Posterior vena cava (tissue), 2 donors: ENCODE data around the gene PPARA. TPM values are rescaled to one million over a fixed set of nuclear protein-coding genes. Genes with fewer than 3 reads are reported as not detected.
"Not testable (repeated sequence)": the region's sequence is repeated elsewhere in the genome, so short reads cannot be mapped to it uniquely, and the experiment has no call there.

Experiments used
- DNase-seq: peaks from one replicate; pipeline ENCODE4 v3.0.0-alpha.2; 2020; ENCODE audit warnings: low spot score
- intact Hi-C, 2 donors: fragments of 100-400 bp; cut with DNase I; formaldehyde crosslinking; loops; one replicate each; pipeline versions ENCODE4 v1.14.1 to v1.14.2; 2022 to 2023
- total RNA-seq, 2 donors: library from RNA; stranded (reverse); fragmentation: NEBNext Ultra II Directional; extraction: Animal tissue kit (Norgen Biotek cat#: 25700); gene quantifications; one replicate each; pipeline ENCODE4 v1.2.1, GENCODE V29; 2021
- donor health status: DM: yes; HTN: yes; CAD: no.
- donor health status: DM: yes; HTN: yes; CAD: no.

PPARA gene
- total RNA-seq, 2 donors from 2014 or later, result 22.8 to 27.7 TPM

DNA sequence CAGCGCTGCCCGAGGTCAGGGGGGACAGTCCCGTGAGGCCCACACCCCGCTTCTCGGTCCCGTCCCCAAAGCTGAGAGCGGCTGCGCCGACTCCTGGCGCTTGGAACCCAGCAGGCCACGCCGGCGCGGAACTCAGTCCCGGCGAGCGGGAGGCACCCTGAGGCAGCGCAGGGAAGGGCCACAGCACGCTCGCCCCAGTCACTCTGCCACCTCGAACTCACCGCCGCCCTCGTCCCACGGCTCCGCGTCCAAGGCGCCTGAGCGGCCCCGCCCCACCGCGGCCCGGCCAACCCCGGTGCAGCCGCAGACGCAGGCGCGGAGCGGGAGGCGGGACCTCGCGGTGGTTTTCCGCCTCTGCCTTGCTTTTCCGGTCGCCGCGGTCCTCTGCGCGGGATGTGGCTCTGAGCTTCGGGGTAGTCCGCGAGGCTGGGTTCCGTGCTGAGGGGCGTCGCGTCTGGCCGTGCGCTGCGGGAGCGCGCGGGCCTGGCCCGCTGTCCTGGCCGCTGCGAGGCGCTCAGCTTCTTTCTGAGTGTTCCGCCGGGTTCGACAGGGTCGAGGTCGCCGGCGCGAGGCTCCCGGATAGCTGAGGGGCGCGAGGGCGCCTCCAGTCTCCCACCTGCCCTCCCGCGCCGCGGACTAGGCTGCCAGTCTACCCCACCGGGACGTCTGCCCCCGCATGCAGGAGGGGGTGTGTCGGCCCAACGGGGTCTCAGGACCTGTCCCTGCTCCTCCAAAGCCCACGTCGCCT is 99.9 kb downstream of the PPARA start, which contains the start of gene CDPF1:
TSS of gene CDPF1 (minus strand) at position 259 of the 748 bp plus-strand sequence. CDS start 2,009 bp downstream, outside the sequence.
- peak; percentile 97 for DNase-seq
- intact Hi-C loops, result no loop called here

- no peak for DNase-seq
- intact Hi-C loops, result loop anchor here in 1 of 2 donors (1.0 kb wide), 1 partner anchor 44 kb away; no protein-coding TSS in a partner anchor
These were observed 100.4 kb downstream of the PPARA start for GRCh38 chr22:46250783-46251125.

DNA sequence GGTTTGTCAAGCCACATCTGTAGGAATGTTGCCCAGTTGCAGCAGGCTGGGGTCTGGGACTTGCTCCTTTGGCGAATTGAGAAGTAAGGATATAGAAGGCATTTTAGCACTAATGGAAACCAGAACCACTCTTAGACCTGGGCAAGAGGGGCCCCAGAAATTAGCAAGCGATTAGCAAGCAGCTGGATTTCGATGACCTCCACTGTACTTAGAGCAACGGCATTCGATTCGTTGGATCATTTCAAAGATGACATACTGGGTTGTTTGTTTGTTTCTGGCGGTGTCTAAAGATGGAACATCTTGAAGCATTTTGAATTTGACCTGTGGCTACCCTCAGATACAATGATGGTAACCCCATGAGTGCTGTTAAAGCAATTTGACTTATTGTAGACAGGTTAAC is 100.9 kb downstream of the PPARA start:
- intact Hi-C loops, result loop anchor here in 1 of 2 donors (1.0 kb wide), 1 partner anchor 45 kb away; no protein-coding TSS in a partner anchor
- DNase-seq, result no peak

DNA sequence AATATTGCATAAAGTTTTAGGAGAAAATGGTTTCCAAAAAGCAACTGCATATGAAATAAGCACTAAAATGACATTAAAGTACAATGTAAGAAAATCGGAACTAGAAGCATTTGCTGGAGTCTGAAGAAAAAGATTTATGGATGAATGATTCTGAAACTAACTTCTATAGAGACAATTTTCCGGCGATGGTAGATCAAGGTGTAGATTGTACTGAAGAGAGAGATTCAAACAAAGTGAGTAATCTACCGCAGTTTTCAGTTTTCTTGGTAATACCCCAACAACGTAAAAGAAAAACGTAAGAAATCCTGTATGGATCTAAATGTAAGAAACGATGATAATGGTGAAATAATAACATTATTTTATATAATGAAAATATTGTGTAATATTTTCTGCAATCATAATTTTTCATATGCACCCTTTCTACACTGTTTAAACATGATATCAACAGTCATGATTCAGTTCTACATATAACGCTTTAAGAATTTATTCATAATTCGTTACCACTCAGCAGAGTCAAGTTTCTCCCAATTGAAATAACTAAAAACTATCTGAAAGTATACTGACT is 101.6 kb downstream of the PPARA start:
- DNase-seq, result no peak
- intact Hi-C loops, result loop anchor here in 1 of 2 donors (1.0 kb wide), 1 partner anchor 46 kb away; no protein-coding TSS in a partner anchor

DNA sequence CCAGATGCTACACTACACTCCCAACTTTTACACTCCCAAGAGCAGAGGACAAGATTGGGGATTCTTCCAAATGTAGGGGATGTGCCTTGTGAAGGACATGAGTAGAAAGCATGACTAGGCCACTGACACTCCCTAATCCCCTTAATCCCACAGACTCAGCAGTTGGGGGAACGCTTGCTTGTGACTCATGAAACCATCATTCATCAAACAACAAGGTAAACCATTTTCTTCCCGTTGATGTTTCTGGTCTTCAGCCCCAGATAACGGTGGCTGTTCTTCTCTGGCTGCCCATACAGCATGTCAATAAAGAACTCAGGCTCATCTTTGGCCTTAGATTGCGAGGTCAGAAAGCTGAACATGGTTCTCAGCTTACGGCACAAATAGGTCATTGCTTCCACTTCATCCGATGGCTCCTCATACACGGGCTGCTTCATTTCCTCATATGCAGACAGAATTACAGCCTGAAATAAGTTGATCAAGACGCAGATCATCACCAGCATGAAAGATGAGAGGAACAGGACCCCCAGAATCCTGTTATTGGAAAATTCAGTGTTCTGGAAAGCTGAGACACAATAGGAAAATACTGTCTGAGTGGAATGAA is 106.1 kb downstream of the PPARA start:
- DNase-seq, result no peak
- intact Hi-C loops, result no loop called here

DNA sequence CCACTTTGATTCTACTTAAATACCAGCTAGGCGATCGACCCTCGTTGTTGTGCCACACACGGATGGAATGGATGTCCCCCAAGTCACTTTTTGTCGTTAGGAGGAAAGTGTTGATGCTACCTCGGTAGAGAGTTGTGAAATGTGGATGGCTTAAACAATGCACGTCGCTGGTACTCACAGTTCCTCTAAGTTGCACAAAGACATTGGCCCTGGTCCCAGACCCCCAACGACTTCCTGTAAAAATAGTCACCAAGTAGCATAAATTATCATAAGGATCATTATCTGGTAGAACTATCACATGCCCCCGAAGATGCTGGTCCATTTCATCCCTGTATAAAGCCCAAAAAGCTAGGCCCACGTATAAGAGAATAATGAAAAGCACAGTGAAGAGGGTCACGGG is 109.0 kb downstream of the PPARA start:
- intact Hi-C loops, result loop anchor here in 1 of 2 donors (1.0 kb wide), 1 partner anchor 47 kb away; no protein-coding TSS in a partner anchor
- DNase-seq, result peak; percentile 84

DNA sequence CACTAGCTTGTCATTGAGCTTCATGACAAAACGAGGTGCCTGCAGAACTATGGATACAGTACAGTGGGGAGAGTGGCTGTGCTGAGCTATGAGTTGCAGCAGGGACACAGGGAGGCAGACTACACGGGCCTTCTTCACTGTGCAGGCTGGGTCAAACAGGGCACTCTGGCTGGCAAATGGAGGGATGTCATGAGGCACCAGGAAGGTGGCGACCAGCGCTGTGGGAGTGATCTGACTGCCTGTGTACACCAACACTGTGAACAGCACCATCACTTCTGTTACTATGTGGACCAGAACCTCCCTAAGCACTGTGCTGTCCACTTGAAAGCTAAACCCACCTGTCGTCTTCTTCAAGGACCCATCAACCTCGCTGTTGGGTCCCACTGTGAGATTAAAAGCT is 109.7 kb downstream of the PPARA start:
- intact Hi-C loops, result no loop called here
- no peak for DNase-seq

DNA sequence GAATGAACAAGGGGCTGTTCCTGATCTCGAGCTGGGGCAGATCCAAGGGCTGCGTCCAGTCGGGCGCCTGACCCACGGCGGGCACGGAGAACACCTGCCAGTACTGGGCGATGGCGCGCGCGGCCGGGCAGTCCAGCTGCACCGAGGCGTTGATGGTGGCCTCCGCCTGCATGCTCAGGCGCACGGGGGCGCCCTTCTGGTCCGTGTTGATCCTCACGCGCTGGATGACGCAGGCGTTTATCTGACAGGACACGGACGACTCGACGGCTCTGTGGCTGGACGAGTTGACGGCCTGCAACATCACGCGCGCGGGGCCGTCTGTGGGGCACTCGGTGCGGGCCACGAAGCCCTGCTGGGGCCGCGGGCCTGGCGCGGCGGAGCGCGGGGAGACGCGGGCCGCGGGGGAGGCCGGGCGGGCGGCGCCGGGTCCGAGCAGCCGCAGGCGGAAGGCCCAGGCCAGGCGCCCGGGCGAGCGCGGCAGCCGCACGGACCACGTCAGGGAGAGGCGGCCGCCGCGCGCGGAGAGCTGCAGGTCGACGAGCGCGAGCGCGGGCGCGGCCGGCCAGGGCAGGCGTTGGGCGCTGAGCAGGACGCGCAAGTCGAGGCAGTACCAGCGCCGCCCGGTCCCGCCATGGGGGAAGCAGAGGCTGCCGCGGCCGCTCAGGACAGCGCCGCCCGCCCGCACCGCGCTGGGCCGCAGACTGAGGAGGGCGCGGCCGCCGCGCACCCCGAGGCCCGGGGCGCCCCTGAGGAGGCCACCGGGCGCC is 112.3 kb downstream of the PPARA start:
- intact Hi-C loops, result no loop called here
- peak; percentile 94 for DNase-seq

- intact Hi-C loops, result no loop called here
- DNase-seq, result peak; percentile 80
These were observed 112.9 kb downstream of the PPARA start, which contains the start of gene PKDREJ for GRCh38 chr22:46263216-46263590. Gene PKDREJ, minus strand, starts transcription at chr22:46263343. Its CDS starts 21 bp downstream, at chr22:46263322.

DNA sequence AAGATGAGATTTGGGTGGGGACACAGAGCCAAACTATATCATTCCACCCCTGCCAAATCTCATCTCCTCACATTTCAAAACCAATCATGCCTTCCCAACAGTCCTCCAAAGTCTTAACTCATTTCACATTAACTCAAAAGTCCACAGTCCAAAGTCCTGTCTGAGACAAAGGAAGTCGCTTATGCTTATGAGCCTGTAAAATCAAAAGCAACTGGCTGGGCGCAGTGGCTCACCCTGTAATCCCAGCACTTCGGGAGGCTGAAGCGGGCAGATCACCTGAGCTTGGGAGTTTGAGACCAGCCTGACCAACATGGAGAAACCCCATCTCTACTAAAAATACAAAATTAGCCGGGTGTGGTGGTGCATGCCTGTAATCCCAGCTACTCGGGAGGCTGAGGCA is 114.2 kb downstream of the PPARA start:
- intact Hi-C loops, DNase-seq: not testable (repeated sequence)

DNA sequence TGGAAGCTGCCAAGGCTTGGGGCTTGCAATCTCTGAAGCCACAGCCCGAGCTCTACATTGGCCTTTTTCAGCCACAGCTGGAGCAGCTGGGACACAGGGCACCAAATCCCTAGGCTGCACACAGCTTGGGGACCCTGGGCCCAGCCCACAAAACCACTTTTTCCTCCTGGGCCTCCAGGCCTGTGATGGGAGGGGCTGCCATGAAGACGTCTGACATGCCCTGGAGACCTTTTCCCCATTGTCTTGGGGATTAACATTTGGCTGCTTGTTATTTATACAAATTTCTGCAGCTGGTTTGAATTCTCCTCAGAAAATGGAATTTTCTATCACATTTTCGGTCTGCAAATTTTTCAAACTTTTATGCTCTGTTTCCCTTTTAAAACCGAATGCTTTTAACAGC is 115.3 kb downstream of the PPARA start:
- DNase-seq, intact Hi-C loops: not testable (repeated sequence)

DNA sequence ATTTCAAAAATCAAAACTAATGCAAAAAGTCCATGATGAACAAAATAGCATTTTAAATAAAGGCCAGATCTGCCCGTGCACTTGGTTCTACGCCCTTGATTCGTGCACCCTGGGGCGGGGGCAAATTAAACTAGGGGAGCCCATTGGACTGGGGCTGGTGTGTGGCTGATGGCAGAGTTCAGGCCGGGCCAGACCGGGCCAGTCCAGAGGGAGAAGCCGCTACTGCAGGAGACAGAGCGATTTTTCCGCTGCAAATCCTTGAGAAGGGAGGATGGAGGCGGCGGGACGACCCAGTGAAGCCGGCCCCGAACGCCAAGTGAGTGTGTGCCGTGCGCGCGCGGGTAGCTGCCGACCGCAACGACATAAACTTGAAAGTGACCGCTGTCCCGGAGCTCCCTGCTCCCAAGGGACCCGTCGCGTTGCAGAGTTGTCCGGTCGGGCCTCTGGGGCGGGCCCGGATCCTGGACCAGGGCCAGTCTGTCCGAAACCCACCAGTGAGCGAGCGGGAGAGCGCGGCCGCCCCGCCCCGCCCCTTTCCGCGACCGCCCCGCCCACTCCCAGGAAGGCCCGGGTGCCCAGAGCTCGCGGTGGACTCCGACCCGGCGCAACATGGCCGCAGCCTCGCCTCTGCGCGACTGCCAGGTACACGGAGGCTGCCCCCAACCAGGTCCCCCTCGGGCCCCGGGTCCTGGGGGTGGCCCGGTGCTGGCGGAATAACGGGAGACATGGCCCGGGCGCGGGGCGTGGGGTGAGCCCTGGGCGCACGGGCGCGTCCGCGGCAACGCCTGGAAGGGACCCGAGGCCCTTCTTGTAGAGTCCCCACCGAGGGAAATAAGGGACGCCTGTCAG is 117.3 kb downstream of the PPARA start, which contains the start of gene TTC38:
TSS of gene TTC38 (plus strand) at position 578 of the 849 bp plus-strand sequence. CDS start at position 610, 32 bp downstream.
- peak; percentile 97 for DNase-seq
- intact Hi-C loops, result no loop called here

DNA sequence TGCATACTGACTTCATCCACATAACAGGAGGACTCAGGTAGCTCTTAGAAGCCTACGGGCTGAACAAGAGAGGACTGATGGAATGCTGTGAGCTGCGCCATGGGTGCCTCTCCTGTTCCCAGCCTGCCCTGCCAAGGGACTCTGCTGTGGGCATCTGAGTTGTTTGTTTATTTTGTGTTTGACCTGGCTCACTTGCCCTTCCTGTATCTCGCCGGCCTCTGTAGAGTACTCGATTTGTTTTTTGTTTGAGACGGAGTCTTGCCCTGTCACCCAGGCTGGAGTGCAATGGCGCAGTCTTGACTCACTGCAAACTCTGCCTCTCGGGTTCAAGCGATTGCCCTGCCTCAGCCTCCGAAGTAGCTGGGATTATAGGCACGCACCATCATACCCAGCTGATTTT is 119.2 kb downstream of the PPARA start:
- intact Hi-C loops, result no loop called here
- DNase-seq, result peak; percentile 71

DNA sequence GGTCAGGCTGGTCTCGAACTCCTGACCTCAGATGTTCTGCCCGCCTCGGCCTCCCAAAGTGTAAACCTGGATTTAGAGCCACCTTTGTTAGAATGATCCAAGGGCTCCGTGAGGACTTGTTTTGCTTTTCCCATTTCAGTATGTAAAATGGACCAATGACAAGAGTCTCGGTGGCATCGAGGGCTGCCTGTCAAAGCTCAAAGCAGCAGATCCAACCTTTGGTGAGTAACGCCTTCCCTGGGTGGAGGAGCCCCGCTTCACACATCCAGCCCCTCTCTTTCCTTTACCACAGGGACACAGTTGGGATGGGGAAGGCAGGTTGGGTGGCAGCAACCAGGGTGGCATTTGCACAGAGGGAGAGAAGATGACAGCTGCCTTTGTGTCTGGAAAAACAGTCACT is 121.9 kb downstream of the PPARA start:
- intact Hi-C loops, result no loop called here
- DNase-seq, result no peak

- intact Hi-C loops, result no loop called here
These were observed 122.6 kb downstream of the PPARA start for GRCh38 chr22:46272762-46273431.

GRCh38 chr22:46273432-46274148 is 123.3 kb downstream of the PPARA start:
- DNase-seq, result no peak

More at GRCh38 chr22:46272762-46273431, 122.6 kb downstream of the PPARA start:
- DNase-seq, result peak; percentile 48

GRCh38 chr22:46274381-46274780 is 124.1 kb downstream of the PPARA start:
- intact Hi-C loops, result no loop called here
- no peak for DNase-seq

More at GRCh38 chr22:46273432-46274148, 123.3 kb downstream of the PPARA start:
- intact Hi-C loops, result no loop called here
